IMR-90 (cell line): ENCODE results near the gene ATL2. TPM values are rescaled to one million over a fixed set of nuclear protein-coding genes. Genes with fewer than 3 reads are reported as not detected.

Experiments used
- ATAC-seq: fragments of 200-7000 bp; cut with Tn5 transposase; 2 replicates; pipeline ENCODE4 v1.9.1; 2020; ENCODE audit warnings: low read depth, mild to moderate bottlenecking, moderate library complexity
- BruUV-seq: library from RNA; stranded (reverse); fragments of 400-500 nt; replicated peaks from 2 replicates; lab custom pipeline; 2021; lab: Mats Ljungman, UMichigan
- CTCF ChIA-PET: fragments of 300-600 bp; formaldehyde crosslinking; extraction: SDS; loops from one replicate; lab custom pipeline; 2021; ENCODE audit warnings: antibody characterized with exemption; lab: Yijun Ruan, JAX
- POLR2A ChIA-PET: fragments of 300-600 bp; sonication (Branson Sonifier 250); formaldehyde crosslinking; loops from one replicate; lab custom pipeline; 2022; ENCODE audit warnings: antibody characterized with exemption; ENCODE audit not compliant: unreplicated experiment; lab: Charles Lee
- DNase-seq: peaks from one replicate; pipeline ENCODE4 v3.0.0; 2013
- H2AFZ ChIP-seq: replicated peaks from 2 replicates; pipeline ENCODE3; 2013; ENCODE audit warnings: low read length, mild to moderate bottlenecking; ENCODE audit not compliant: poor library complexity
- H2AK5ac ChIP-seq: 2 replicates; pipeline ENCODE4 v1.6.1; 2013; ENCODE audit warnings: low read depth, low read length, inconsistent platforms
- H2AK9ac ChIP-seq: replicated peaks from 2 replicates; pipeline ENCODE3; 2013; ENCODE audit warnings: mild to moderate bottlenecking, low read depth, low read length, moderate library complexity; ENCODE audit not compliant: poor library complexity
- H2BK120ac ChIP-seq: 2 replicates; pipeline ENCODE4 v1.6.1; 2013; ENCODE audit warnings: low read depth, low read length, inconsistent platforms
- H2BK15ac ChIP-seq: 3 replicates; pipeline ENCODE4 v1.6.1; 2013; ENCODE audit warnings: low read depth, low read length, inconsistent platforms
- H2BK20ac ChIP-seq: 2 replicates; pipeline ENCODE4 v1.6.1; 2013; ENCODE audit warnings: low read depth, mild to moderate bottlenecking, inconsistent platforms, low read length, moderate library complexity
- H2BK5ac ChIP-seq: 2 replicates; pipeline ENCODE4 v1.6.1; 2013; ENCODE audit warnings: mild to moderate bottlenecking, low read depth, low read length, inconsistent platforms; ENCODE audit not compliant: poor library complexity, severe bottlenecking
- H3K14ac ChIP-seq: replicated peaks from 2 replicates; pipeline ENCODE4 v1.6.1; 2013; ENCODE audit warnings: low read depth, low read length, inconsistent platforms
- H3K18ac ChIP-seq: 2 replicates; pipeline ENCODE4 v1.6.1; 2013; ENCODE audit warnings: low read depth, low read length, control low read depth
- H3K23ac ChIP-seq: 2 replicates; pipeline ENCODE4 v1.6.1; 2013; ENCODE audit warnings: low read depth, low read length, inconsistent platforms
- H3K27ac ChIP-seq: 2 replicates; pipeline ENCODE4 v1.5.1; 2013; ENCODE audit warnings: mild to moderate bottlenecking, control low read depth, low read length; ENCODE audit not compliant: insufficient read depth
- H3K27me3 ChIP-seq: 2 replicates; pipeline ENCODE4 v1.6.1; 2013; ENCODE audit warnings: low read length; ENCODE audit not compliant: control insufficient read depth, insufficient read depth
- H3K36me3 ChIP-seq: 2 replicates; pipeline ENCODE4 v1.6.1; 2013; ENCODE audit warnings: low read length, mixed read lengths; ENCODE audit not compliant: control insufficient read depth, insufficient read depth
- H3K4ac ChIP-seq: 2 replicates; pipeline ENCODE4 v1.6.1; 2013; ENCODE audit warnings: low read depth, low read length, inconsistent platforms
- H3K4me1 ChIP-seq: 2 replicates; pipeline ENCODE4 v1.6.1; 2013; ENCODE audit warnings: low read length, mixed read lengths; ENCODE audit not compliant: control insufficient read depth, insufficient read depth
- H3K4me2 ChIP-seq: 2 replicates; pipeline ENCODE4 v1.6.1; 2013; ENCODE audit warnings: low read depth, mild to moderate bottlenecking, control low read depth, low read length, moderate library complexity
- H3K4me3 ChIP-seq: 2 replicates; pipeline ENCODE4 v1.5.1; 2013; ENCODE audit warnings: low read depth, mild to moderate bottlenecking, control low read depth, low read length, moderate library complexity; ENCODE audit not compliant: insufficient read depth
- H3K56ac ChIP-seq: 2 replicates; pipeline ENCODE4 v1.6.1; 2013; ENCODE audit warnings: low read length, inconsistent platforms; ENCODE audit not compliant: insufficient read depth; ENCODE audit errors: extremely low read depth
- H3K79me1 ChIP-seq, 2 experiments: 2 replicates each; pipeline ENCODE4 v1.6.1; 2013; ENCODE audit warnings: low read length in 2 of 2, inconsistent platforms in 1 of 2, low read depth in 1 of 2
- H3K9ac ChIP-seq: 2 replicates; pipeline ENCODE4 v1.6.1; 2013; ENCODE audit warnings: low read depth, low read length, control low read depth
- H3K9me1 ChIP-seq: 2 replicates; pipeline ENCODE4 v1.6.1; 2013; ENCODE audit warnings: low read length, inconsistent platforms; ENCODE audit not compliant: insufficient read depth
- H3K9me3 ChIP-seq: 2 replicates; pipeline ENCODE4 v1.6.1; 2013; ENCODE audit warnings: low read length; ENCODE audit not compliant: control insufficient read depth, insufficient read depth
- H4K20me1 ChIP-seq: 2 replicates; pipeline ENCODE4 v1.6.1; 2013; ENCODE audit warnings: low read length, inconsistent platforms; ENCODE audit not compliant: insufficient read depth
- H4K5ac ChIP-seq: 2 replicates; pipeline ENCODE4 v1.6.1; 2013; ENCODE audit warnings: mild to moderate bottlenecking, low read depth, low read length, control low read depth
- H4K8ac ChIP-seq, 2 experiments: 2 replicates each; pipeline ENCODE4 v1.6.1; 2013; ENCODE audit warnings: low read depth in 2 of 2, low read length in 2 of 2, control low read depth in 1 of 2, inconsistent platforms in 1 of 2
- H4K91ac ChIP-seq: 2 replicates; pipeline ENCODE4 v1.6.1; 2013; ENCODE audit warnings: low read depth, low read length, inconsistent platforms; ENCODE audit not compliant: insufficient read depth
- CEBPB ChIP-seq: IDR thresholded peaks from 2 replicates; pipeline ENCODE4 v1.6.1; 2012; ENCODE audit warnings: low read depth, low read length, improper control_type of control experiment
- CHD1 ChIP-seq: IDR thresholded peaks from 2 replicates; pipeline ENCODE4 v1.6.1; 2012; ENCODE audit warnings: low read depth, low read length, improper control_type of control experiment
- CTCF ChIP-seq: conservative IDR thresholded peaks from 2 replicates; pipeline ENCODE4 v1.5.1; 2012; ENCODE audit warnings: mild to moderate bottlenecking, low read depth, low read length, improper control_type of control experiment
- ELK1 ChIP-seq: fragments of 150-350 bp; IDR thresholded peaks from 2 replicates; pipeline ENCODE4 v1.6.1; 2016; ENCODE audit warnings: low read depth, mild to moderate bottlenecking, low read length, moderate library complexity, borderline replicate concordance
- POLR2A ChIP-seq: IDR thresholded peaks from 2 replicates; pipeline ENCODE4 v1.6.1; 2012; ENCODE audit warnings: mild to moderate bottlenecking, low read depth, low read length
- RCOR1 ChIP-seq: IDR thresholded peaks from 2 replicates; pipeline ENCODE4 v1.6.1; 2012; ENCODE audit warnings: mild to moderate bottlenecking, low read length, improper control_type of control experiment; ENCODE audit not compliant: insufficient replicate concordance
- RFX5 ChIP-seq: IDR thresholded peaks from 2 replicates; pipeline ENCODE4 v1.8.0; 2012; ENCODE audit warnings: low read depth, mild to moderate bottlenecking, low read length, moderate library complexity
- SMC3 ChIP-seq: fragments of 150-350 bp; IDR thresholded peaks from 2 replicates; pipeline ENCODE4 v1.6.1; 2016; ENCODE audit warnings: low read depth, mild to moderate bottlenecking, antibody characterized with exemption, low read length, moderate library complexity
- USF2 ChIP-seq: fragments of 150-350 bp; IDR thresholded peaks from 2 replicates; pipeline ENCODE4 v1.6.1; 2017; ENCODE audit warnings: mild to moderate bottlenecking, antibody characterized with exemption, low read length, low read depth
- WGBS, 2 experiments: methylation state at CpG; one replicate each; pipeline versions ENCODE4 v1.1.5 to v1.1.7; 2013; ENCODE audit warnings: missing lambda C conversion rate in 2 of 2; ENCODE audit not compliant: insufficient read length in 1 of 2; ENCODE audit errors: extremely low coverage in 2 of 2; 5-methylcytosine and 5-hydroxymethylcytosine counted together
- dilution Hi-C: fragments of 300-500 bp; cut with HindIII; formaldehyde crosslinking; loops from one replicate; pipeline ENCODE4 v1.14.3; 2018; ENCODE audit warnings: low sequenced_read_pairs; ENCODE audit not compliant: unreplicated experiment
- in situ Hi-C: fragments of 300-500 bp; cut with MboI; formaldehyde crosslinking; loops from 3 replicates; pipeline ENCODE4 v1.14.3; 2019; ENCODE audit warnings: low sequenced_read_pairs, inconsistent platforms, mixed read lengths
- intact Hi-C: fragments of 100-400 bp; cut with micrococcal nuclease; formaldehyde crosslinking; loops from 2 replicates; pipeline ENCODE4 v1.10.0; 2022
- polyA plus RNA-seq, 3 experiments: library from polyadenylated mRNA; depleted of rRNA; stranded (reverse); fragments of >200 nt; gene quantifications; 2 replicates each; pipeline ENCODE4 v1.2.3, GENCODE V29; 2012; ENCODE audit warnings: low replicate concordance in 1 of 3
- total RNA-seq: library from RNA; depleted of rRNA; stranded (reverse); fragments of >200 nt; gene quantifications from 2 replicates; pipeline ENCODE4 v1.2.3, GENCODE V29; 2012

ATL2 gene
- total and polyA plus RNA-seq, 2 of the 4 experiments (the other 2 are of a cell fraction), result 16.0 to 62.6 TPM

- no peak overlapping the region for H3K14ac ChIP-seq
- no peak overlapping the region for H4K91ac ChIP-seq
- TF ChIP-seq CHD1 (no peak), SMC3 (no peak), RFX5 (no peak), RCOR1 (no peak), POLR2A (no peak), CTCF (no peak), ELK1 (no peak), USF2 (no peak), CEBPB (no peak)
- H3K79me1 ChIP-seq, result peaks cover 0 to 2% of the 10 kb centered on the region in 2 experiments; a peak in 2 of 4 replicates
- no peaks in the 10 kb centered on the region for H3K4me1 ChIP-seq
- intact Hi-C loops (no loop called here), in situ Hi-C loops (loop anchor here (25.0 kb wide), 1 partner anchor 203 kb away; no protein-coding TSS in a partner anchor), dilution Hi-C loops (no loop called here)
- no peak overlapping the region for H3K9ac ChIP-seq
- no peak overlapping the region for H2AK9ac ChIP-seq
- no peak overlapping the region for H4K8ac ChIP-seq
- H2AK5ac ChIP-seq, result no peak overlapping the region
- no CpG with 5 or more reads among the region's 1 CpG for WGBS, 2 experiments
- no peak overlapping the region for H3K4ac ChIP-seq
- no peak overlapping the region for H2BK15ac ChIP-seq
- no TSS peak for BruUV-seq
- no peaks in the 10 kb centered on the region for H3K9me1 ChIP-seq
- H3K4me3 ChIP-seq, result no peak overlapping the region
- no peak overlapping the region for H3K23ac ChIP-seq
- no peak overlapping the region for H2BK5ac ChIP-seq
- no peak overlapping the region for H3K4me2 ChIP-seq
- H2BK20ac ChIP-seq, result no peak overlapping the region
- H3K18ac ChIP-seq, result no peak overlapping the region
- no peaks in the 10 kb centered on the region for H3K27me3 ChIP-seq
- no peak for DNase-seq
- H2BK120ac ChIP-seq, result no peak overlapping the region
- no peak overlapping the region for H4K5ac ChIP-seq
- ChIA-PET CTCF (no interaction called here), POLR2A (no interaction called here)
- no peak for ATAC-seq
- H3K36me3 ChIP-seq, result peaks cover 5% of the 10 kb centered on the region
- H3K9me3 ChIP-seq, result no peaks in the 10 kb centered on the region
- H2AFZ ChIP-seq, result no peak overlapping the region
- H3K56ac ChIP-seq, result no peak overlapping the region
- no peak overlapping the region for H3K27ac ChIP-seq
- H4K20me1 ChIP-seq, result no peaks in the 10 kb centered on the region
Measured at GRCh38 chr2:38308821-38309220, 68.3 kb downstream of the ATL2 start.
